ENCODE results near the gene SLC6A9.

SLC6A9 gene

GRCh38 chr1:44031252-44032169 lies at the start of gene SLC6A9:
TSS of gene SLC6A9 (minus strand) at chr1:44031462. CDS start at chr1:44024277, 7,185 bp downstream.
- DNase-seq (ENCODE audit: low read depth in 2 of 3, low spot score in 1 of 3) = peak; percentile 13 to 41 (median 31)

- no peak for DNase-seq (ENCODE audit: low read depth in 2 of 3, low spot score in 1 of 3)
These were observed 48.3 kb upstream of the SLC6A9 start for GRCh38 chr1:44079566-44079965.

- DNase-seq (ENCODE audit: low read depth in 2 of 3, low spot score in 1 of 3) = no peak
These were observed 46.8 kb upstream of the SLC6A9 start for GRCh38 chr1:44078104-44078503.

- no peak for DNase-seq (ENCODE audit: low read depth in 2 of 3, low spot score in 1 of 3)
These were observed 46.2 kb upstream of the SLC6A9 start for GRCh38 chr1:44077421-44077820.

- DNase-seq (ENCODE audit: low read depth in 2 of 3, low spot score in 1 of 3) = no peak
These were observed 44.8 kb upstream of the SLC6A9 start for GRCh38 chr1:44076066-44076465.

GRCh38 chr1:44074415-44074814 lies 43.2 kb upstream of the SLC6A9 start:
- DNase-seq (ENCODE audit: low read depth in 2 of 3, low spot score in 1 of 3) = no peak

- no peak for DNase-seq (ENCODE audit: low read depth in 2 of 3, low spot score in 1 of 3)
These were observed 42.3 kb upstream of the SLC6A9 start for GRCh38 chr1:44073528-44073927.

GRCh38 chr1:44072821-44073220 lies 41.6 kb upstream of the SLC6A9 start:
- no peak for DNase-seq (ENCODE audit: low read depth in 2 of 3, low spot score in 1 of 3)

GRCh38 chr1:44072204-44072603 lies 40.9 kb upstream of the SLC6A9 start:
- no peak for DNase-seq (ENCODE audit: low read depth in 2 of 3, low spot score in 1 of 3)

- DNase-seq (ENCODE audit: low read depth in 2 of 3, low spot score in 1 of 3) = no peak
These were observed 40.2 kb upstream of the SLC6A9 start for GRCh38 chr1:44071461-44071860.

- no peak for DNase-seq (ENCODE audit: low read depth in 2 of 3, low spot score in 1 of 3)
These were observed 37.2 kb upstream of the SLC6A9 start for GRCh38 chr1:44068442-44068921.

GRCh38 chr1:44067266-44068250 lies 36.3 kb upstream of the SLC6A9 start:
- no peak for DNase-seq (ENCODE audit: low read depth in 2 of 3, low spot score in 1 of 3)

- no peak for DNase-seq (ENCODE audit: low read depth in 2 of 3, low spot score in 1 of 3)
These were observed 31.5 kb upstream of the SLC6A9 start for GRCh38 chr1:44062656-44063179.

GRCh38 chr1:44061857-44062256 lies 30.6 kb upstream of the SLC6A9 start:
- DNase-seq (ENCODE audit: low read depth in 2 of 3, low spot score in 1 of 3) = no peak

GRCh38 chr1:44060830-44061267 lies 29.6 kb upstream of the SLC6A9 start:
- no peak for DNase-seq (ENCODE audit: low read depth in 2 of 3, low spot score in 1 of 3)

- no peak for DNase-seq (ENCODE audit: low read depth in 2 of 3, low spot score in 1 of 3)
These were observed 28.5 kb upstream of the SLC6A9 start for GRCh38 chr1:44059664-44060355.

GRCh38 chr1:44059212-44059611 lies 27.9 kb upstream of the SLC6A9 start:
- no peak for DNase-seq (ENCODE audit: low read depth in 2 of 3, low spot score in 1 of 3)

- no peak for DNase-seq (ENCODE audit: low read depth in 2 of 3, low spot score in 1 of 3)
These were observed 26.0 kb upstream of the SLC6A9 start for GRCh38 chr1:44057293-44057692.

GRCh38 chr1:44053394-44053793 lies 22.1 kb upstream of the SLC6A9 start:
- no peak for DNase-seq (ENCODE audit: low read depth in 2 of 3, low spot score in 1 of 3)

- no peak for DNase-seq (ENCODE audit: low read depth in 2 of 3, low spot score in 1 of 3)
These were observed 19.0 kb upstream of the SLC6A9 start for GRCh38 chr1:44050261-44050660.

- no peak for DNase-seq (ENCODE audit: low read depth in 2 of 3, low spot score in 1 of 3)
These were observed 18.6 kb upstream of the SLC6A9 start for GRCh38 chr1:44049839-44050238.

All from stimulated activated CD4-positive, alpha-beta T cell treated with anti-CD3 and anti-CD28 coated beads, Interleukin-12 subunit alpha, Interleukin-12 subunit beta, amount 100 ng/mL, for 48 hours (primary cell).